ENCODE results near the gene HOXC13. TPM values are rescaled to one million over a fixed set of nuclear protein-coding genes. Genes with fewer than 3 reads are reported as not detected.

HOXC13 gene
- total RNA-seq, 1 donor from 2014 or later: not detected

DNA sequence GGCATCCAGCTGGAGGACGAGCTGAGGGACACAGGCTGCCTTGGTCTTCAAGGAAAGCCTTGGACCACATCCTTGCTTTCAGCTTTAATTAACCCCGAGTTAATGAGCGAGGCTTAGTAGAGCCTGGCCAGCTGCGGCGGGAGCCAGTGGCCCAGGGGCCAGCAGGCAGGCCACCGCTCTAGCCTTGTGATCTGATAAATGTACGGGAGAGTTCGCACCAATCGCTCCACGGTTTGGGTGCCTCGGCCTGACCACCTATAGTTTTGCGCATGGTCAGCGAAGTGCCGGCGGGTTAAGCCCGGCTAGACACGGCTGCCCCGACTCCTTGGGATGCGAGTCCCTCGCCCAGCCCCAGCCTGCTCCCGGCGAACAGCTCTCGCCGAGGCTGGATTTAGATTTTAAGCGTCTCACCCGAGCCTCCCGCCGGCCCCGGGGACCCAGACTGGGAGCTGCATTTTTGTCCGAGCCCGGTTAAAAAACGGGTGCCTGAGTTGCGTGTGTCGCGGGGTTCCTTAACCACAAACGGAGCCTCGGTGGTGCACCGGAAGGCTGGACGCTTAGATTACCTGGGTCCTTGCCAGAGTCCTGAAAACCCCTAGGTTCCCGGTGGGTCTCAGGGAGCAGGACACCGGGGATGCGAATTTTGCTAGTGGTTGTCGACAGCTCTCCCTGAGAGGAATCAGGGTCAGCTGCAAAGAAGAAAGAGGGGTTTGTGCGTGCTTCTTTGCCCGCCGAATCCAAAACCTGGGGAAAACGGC lies 13.1 kb downstream of the HOXC13 start:
- intact Hi-C loops (cut with DNase I): no loop called here

DNA sequence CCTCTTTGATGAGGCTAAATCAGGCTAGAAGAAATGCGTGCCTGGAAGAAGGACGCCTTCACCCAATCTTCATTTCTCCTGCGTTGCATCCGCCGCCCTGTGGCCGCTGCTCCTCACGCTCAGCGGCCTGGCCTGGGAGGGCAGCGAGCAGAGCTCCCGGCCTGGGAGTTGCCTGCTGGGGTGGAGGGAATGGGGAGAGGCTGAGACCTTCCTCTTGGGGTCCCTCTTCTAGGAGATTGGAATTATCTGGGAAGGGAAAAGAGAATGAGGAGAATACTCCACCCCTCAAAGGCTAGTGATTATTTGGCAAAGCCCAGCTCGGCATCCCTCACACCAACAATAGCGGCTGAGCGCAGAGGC lies 13.7 kb downstream of the HOXC13 start:
- TF ChIP-seq, protein P1, sequence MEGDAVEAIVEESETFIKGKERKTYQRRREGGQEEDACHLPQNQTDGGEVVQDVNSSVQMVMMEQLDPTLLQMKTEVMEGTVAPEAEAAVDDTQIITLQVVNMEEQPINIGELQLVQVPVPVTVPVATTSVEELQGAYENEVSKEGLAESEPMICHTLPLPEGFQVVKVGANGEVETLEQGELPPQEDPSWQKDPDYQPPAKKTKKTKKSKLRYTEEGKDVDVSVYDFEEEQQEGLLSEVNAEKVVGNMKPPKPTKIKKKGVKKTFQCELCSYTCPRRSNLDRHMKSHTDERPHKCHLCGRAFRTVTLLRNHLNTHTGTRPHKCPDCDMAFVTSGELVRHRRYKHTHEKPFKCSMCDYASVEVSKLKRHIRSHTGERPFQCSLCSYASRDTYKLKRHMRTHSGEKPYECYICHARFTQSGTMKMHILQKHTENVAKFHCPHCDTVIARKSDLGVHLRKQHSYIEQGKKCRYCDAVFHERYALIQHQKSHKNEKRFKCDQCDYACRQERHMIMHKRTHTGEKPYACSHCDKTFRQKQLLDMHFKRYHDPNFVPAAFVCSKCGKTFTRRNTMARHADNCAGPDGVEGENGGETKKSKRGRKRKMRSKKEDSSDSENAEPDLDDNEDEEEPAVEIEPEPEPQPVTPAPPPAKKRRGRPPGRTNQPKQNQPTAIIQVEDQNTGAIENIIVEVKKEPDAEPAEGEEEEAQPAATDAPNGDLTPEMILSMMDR (IDR thresholded peaks at IDR 0.05): no peak
- no peak for TF ChIP-seq POLR2A (IDR thresholded peaks at IDR 0.05)
- TF ChIP-seq POLR2AphosphoS5 (IDR thresholded peaks at IDR 0.05; ENCODE audit: insufficient read depth in 1 of 2, low read depth in 1 of 2): no peak
- no peak for DNase-seq (ENCODE audit: extremely low spot score in 2 of 2)
- Histone ChIP-seq H3K4me1 (peaks cover 13% of the 10 kb centered on the region), H3K36me3 (no peaks in the 10 kb centered on the region), H3K27me3 (peaks cover 33% of the 10 kb centered on the region), H3K4me3 (no peak overlapping the region), H3K27ac (no peak overlapping the region), H3K9me3 (no peaks in the 10 kb centered on the region)
- intact Hi-C loops (cut with DNase I): no loop called here

More for the DNA sequence above, 13.1 kb downstream of the HOXC13 start:
- DNase-seq (ENCODE audit: extremely low spot score in 2 of 2): no peak
- no peaks in the 10 kb centered on the region for H3K36me3 ChIP-seq
- no peak overlapping the region for H3K27ac ChIP-seq
- H3K27me3 ChIP-seq: peaks cover 33% of the 10 kb centered on the region
- H3K4me1 ChIP-seq: peaks cover 13% of the 10 kb centered on the region
- H3K4me3 ChIP-seq: no peak overlapping the region
- TF ChIP-seq POLR2AphosphoS5 (IDR thresholded peaks at IDR 0.05; ENCODE audit: insufficient read depth in 1 of 2, low read depth in 1 of 2) (no peak), POLR2A (IDR thresholded peaks at IDR 0.05) (no peak)
- TF ChIP-seq, protein P1 (IDR thresholded peaks at IDR 0.05): no peak
- no peaks in the 10 kb centered on the region for H3K9me3 ChIP-seq

DNA sequence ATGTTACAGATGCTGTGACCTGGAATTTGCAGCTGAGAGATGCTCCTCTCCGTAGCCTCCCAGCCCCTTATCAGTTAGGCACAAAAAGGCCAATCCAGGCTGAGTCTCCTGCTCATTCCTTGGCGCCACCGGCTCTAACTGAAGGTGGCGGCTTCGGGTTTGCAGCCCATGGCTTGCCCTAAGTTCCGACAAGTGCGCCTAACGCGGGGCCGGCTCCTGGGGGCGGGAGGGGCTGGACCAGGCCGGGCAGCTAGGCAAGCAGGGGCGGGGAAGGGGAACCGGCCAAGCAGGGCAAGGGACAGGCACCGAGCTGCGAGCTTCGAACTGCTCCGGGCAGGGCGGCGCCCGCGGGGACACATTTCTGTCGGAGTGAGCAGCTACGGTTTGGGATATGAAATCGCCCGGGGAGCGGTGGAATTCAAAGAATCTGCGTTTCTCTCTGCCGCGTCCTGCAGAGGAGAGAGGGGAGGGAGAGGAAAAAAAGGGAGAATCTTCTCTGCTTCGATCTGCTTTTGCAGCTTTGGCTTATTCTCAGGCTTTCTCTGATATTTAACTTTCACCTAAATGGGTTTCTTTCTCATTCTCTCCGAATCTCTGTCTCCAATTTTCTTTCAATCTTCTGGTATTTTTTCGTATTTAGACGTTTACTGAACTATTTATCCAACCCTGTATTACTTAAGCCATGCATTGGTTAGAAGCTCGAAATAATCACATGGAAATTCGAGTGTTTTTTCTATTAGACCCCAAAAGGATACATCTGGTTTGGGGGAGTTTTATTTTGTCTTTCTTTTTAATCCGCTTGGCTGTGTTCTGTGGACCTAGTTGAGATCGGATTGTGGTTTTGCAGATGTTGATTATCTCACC lies 14.5 kb downstream of the HOXC13 start:
- TF ChIP-seq POLR2AphosphoS5 (IDR thresholded peaks at IDR 0.05; ENCODE audit: insufficient read depth in 1 of 2, low read depth in 1 of 2): no peak
- no peak for TF ChIP-seq POLR2A (IDR thresholded peaks at IDR 0.05)
- TF ChIP-seq, protein P1 (IDR thresholded peaks at IDR 0.05): no peak
- Histone ChIP-seq H3K36me3 (no peaks in the 10 kb centered on the region), H3K27ac (no peak overlapping the region), H3K4me1 (peaks cover 13% of the 10 kb centered on the region), H3K9me3 (no peaks in the 10 kb centered on the region), H3K4me3 (no peak overlapping the region), H3K27me3 (peaks cover 33% of the 10 kb centered on the region)
- DNase-seq (ENCODE audit: extremely low spot score in 2 of 2): no peak
- intact Hi-C loops (cut with DNase I): no loop called here

DNA sequence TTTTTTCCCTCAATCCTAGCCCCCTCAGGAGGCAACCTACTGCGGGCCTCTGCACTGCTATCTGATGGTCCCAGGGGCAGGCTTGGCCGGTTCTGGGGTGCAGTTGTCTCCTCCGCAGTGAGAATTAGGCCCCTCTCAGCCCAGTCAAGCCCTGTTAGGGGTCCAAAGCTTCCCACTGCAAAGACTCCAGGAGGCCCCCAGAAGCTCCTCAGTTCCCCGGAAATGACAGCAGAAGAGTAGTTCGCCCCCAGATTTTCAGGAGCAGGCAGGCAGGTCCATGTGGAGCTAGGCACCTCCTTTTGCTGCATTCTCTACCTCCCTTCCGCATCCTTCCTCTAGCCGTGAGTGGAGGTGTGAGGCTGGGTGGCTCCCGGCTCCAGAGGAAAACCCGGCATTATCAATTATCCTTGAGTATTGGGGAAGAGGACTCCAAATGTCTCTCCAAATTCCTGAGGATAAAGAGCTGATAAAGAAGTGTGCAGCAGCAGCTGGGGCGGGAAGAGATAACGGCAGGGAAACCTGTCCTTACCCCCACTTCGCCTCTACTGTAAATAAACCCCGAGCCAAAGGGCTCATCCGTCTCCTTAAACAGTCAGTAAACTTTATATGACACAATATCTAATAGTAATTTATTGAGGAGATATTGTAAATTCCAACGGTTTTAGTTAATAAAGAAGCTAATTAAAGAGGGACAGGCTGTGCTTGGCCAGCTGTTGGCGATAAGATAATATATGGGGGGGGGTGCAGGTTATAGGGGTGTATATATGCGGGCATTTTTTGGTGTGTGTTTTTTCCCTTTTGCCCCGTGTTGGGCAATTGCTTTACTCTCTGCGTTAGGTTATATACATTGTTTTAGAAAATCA lies 15.4 kb downstream of the HOXC13 start:
- Histone ChIP-seq H3K27me3 (peaks cover 33% of the 10 kb centered on the region), H3K36me3 (no peaks in the 10 kb centered on the region), H3K4me1 (peaks cover 13% of the 10 kb centered on the region), H3K27ac (no peak overlapping the region), H3K9me3 (no peaks in the 10 kb centered on the region), H3K4me3 (no peak overlapping the region)
- TF ChIP-seq, protein P1 (IDR thresholded peaks at IDR 0.05): no peak
- no peak for TF ChIP-seq POLR2AphosphoS5 (IDR thresholded peaks at IDR 0.05; ENCODE audit: insufficient read depth in 1 of 2, low read depth in 1 of 2)
- TF ChIP-seq POLR2A (IDR thresholded peaks at IDR 0.05): no peak
- no peak for DNase-seq (ENCODE audit: extremely low spot score in 2 of 2)
- intact Hi-C loops (cut with DNase I): no loop called here
